Activated CD4-positive, alpha-beta T cell treated with anti-CD3 and anti-CD28 coated beads, Interleukin-2, amount 10 ng/mL, durations not matched to agents 7 days and 5 days (primary cell): ENCODE results near the gene CDH4. TPM values are rescaled to one million over a fixed set of nuclear protein-coding genes. Genes with fewer than 3 reads are reported as not detected.

Experiments
- CTCF ChIA-PET: fragments of 350-600 bp; sonication (Branson Sonifier 250); formaldehyde crosslinking; loops from one replicate; lab custom pipeline; 2021; ENCODE audit warnings: antibody characterized with exemption; lab: Charles Lee
- POLR2A ChIA-PET: fragments of 350-600 bp; sonication (Branson Sonifier 250); formaldehyde crosslinking; loops from one replicate; lab custom pipeline; 2021; ENCODE audit warnings: antibody characterized with exemption; lab: Charles Lee
- DNase-seq: peaks from one replicate; pipeline ENCODE4 v3.0.0-alpha.2; 2020
- H3K27ac Mint-ChIP-seq: one replicate; pipeline ENCODE4 v1.8.0; 2021; ENCODE audit warnings: mild to moderate bottlenecking, moderate library complexity, mixed read lengths
- H3K27me3 Mint-ChIP-seq: one replicate; pipeline ENCODE4 v1.8.0; 2021; ENCODE audit warnings: mixed read lengths
- H3K36me3 Mint-ChIP-seq: one replicate; pipeline ENCODE4 v1.8.0; 2021; ENCODE audit warnings: low read depth, mixed read lengths
- H3K4me1 Mint-ChIP-seq: one replicate; pipeline ENCODE4 v1.8.0; 2021; ENCODE audit warnings: mixed read lengths
- H3K4me3 Mint-ChIP-seq: one replicate; pipeline ENCODE4 v1.8.0; 2021; ENCODE audit warnings: mild to moderate bottlenecking, moderate library complexity, mixed read lengths
- H3K9me3 Mint-ChIP-seq: one replicate; pipeline ENCODE4 v1.8.0; 2021; ENCODE audit warnings: mixed read lengths
- total RNA-seq, 2 experiments: library from RNA; stranded (reverse); gene quantifications; one replicate each; pipeline ENCODE4 v1.2.3, GENCODE V29; 2021

CDH4 gene
- total RNA-seq, 2 experiments from 2014 or later, result not detected

- no peak for DNase-seq
- CTCF ChIA-PET, result no interaction called here
- H3K4me3 Mint-ChIP-seq, result no peak overlapping the region
- no peaks in the 10 kb centered on the region for H3K4me1 Mint-ChIP-seq
- H3K36me3 Mint-ChIP-seq, result no peaks in the 10 kb centered on the region
- H3K27ac Mint-ChIP-seq, result no peak overlapping the region
- H3K9me3 Mint-ChIP-seq, result no peaks in the 10 kb centered on the region
- POLR2A ChIA-PET, result no interaction called here
- H3K27me3 Mint-ChIP-seq, result no peaks in the 10 kb centered on the region
These were observed 81.5 kb downstream of the CDH4 start for GRCh38 chr20:61333484-61334108.

- Mint-ChIP-seq H3K27me3 (no peaks in the 10 kb centered on the region), H3K4me1 (no peaks in the 10 kb centered on the region), H3K27ac (no peak overlapping the region), H3K36me3 (no peaks in the 10 kb centered on the region), H3K9me3 (peaks cover 2% of the 10 kb centered on the region), H3K4me3 (no peak overlapping the region)
- DNase-seq, result no peak
- CTCF ChIA-PET, result no interaction called here
- POLR2A ChIA-PET, result no interaction called here
These were observed 88.1 kb downstream of the CDH4 start for GRCh38 chr20:61340157-61340556.

- H3K27me3 Mint-ChIP-seq, result no peaks in the 10 kb centered on the region
- H3K36me3 Mint-ChIP-seq, result no peaks in the 10 kb centered on the region
- no peak for DNase-seq
- ChIA-PET POLR2A (no interaction called here), CTCF (no interaction called here)
- peaks cover 5% of the 10 kb centered on the region for H3K9me3 Mint-ChIP-seq
- no peaks in the 10 kb centered on the region for H3K4me1 Mint-ChIP-seq
- no peak overlapping the region for H3K27ac Mint-ChIP-seq
- no peak overlapping the region for H3K4me3 Mint-ChIP-seq
These were observed 89.5 kb downstream of the CDH4 start for GRCh38 chr20:61341605-61342004.

GRCh38 chr20:61343934-61344333 is 91.9 kb downstream of the CDH4 start:
- CTCF ChIA-PET, result no interaction called here
- peaks cover 9% of the 10 kb centered on the region for H3K9me3 Mint-ChIP-seq

GRCh38 chr20:61345656-61346055 is 93.6 kb downstream of the CDH4 start:
- CTCF ChIA-PET, result no interaction called here

More at GRCh38 chr20:61343934-61344333, 91.9 kb downstream of the CDH4 start:
- H3K36me3 Mint-ChIP-seq, result no peaks in the 10 kb centered on the region
- no peak for DNase-seq
- no peak overlapping the region for H3K4me3 Mint-ChIP-seq
- no peaks in the 10 kb centered on the region for H3K4me1 Mint-ChIP-seq
- H3K27ac Mint-ChIP-seq, result no peak overlapping the region
- POLR2A ChIA-PET, result no interaction called here
- H3K27me3 Mint-ChIP-seq, result no peaks in the 10 kb centered on the region

GRCh38 chr20:61346996-61347395 is 94.9 kb downstream of the CDH4 start:
- Mint-ChIP-seq H3K4me3 (no peak overlapping the region), H3K27ac (no peak overlapping the region), H3K4me1 (no peaks in the 10 kb centered on the region), H3K36me3 (no peaks in the 10 kb centered on the region), H3K9me3 (peaks cover 9% of the 10 kb centered on the region), H3K27me3 (no peaks in the 10 kb centered on the region)
- ChIA-PET CTCF (no interaction called here), POLR2A (no interaction called here)
- DNase-seq, result no peak

More at GRCh38 chr20:61345656-61346055, 93.6 kb downstream of the CDH4 start:
- H3K4me1 Mint-ChIP-seq, result no peaks in the 10 kb centered on the region
- peaks cover 9% of the 10 kb centered on the region for H3K9me3 Mint-ChIP-seq
- no peaks in the 10 kb centered on the region for H3K36me3 Mint-ChIP-seq
- H3K27me3 Mint-ChIP-seq, result no peaks in the 10 kb centered on the region
- H3K27ac Mint-ChIP-seq, result no peak overlapping the region
- POLR2A ChIA-PET, result no interaction called here
- no peak for DNase-seq
- no peak overlapping the region for H3K4me3 Mint-ChIP-seq

GRCh38 chr20:61347443-61347842 is 95.4 kb downstream of the CDH4 start:
- H3K4me1 Mint-ChIP-seq, result no peaks in the 10 kb centered on the region
- no peak overlapping the region for H3K27ac Mint-ChIP-seq
- DNase-seq, result no peak
- ChIA-PET POLR2A (no interaction called here), CTCF (no interaction called here)
- no peaks in the 10 kb centered on the region for H3K36me3 Mint-ChIP-seq
- no peak overlapping the region for H3K4me3 Mint-ChIP-seq
- H3K27me3 Mint-ChIP-seq, result no peaks in the 10 kb centered on the region
- H3K9me3 Mint-ChIP-seq, result peaks cover 9% of the 10 kb centered on the region

GRCh38 chr20:61349447-61350165 is 97.5 kb downstream of the CDH4 start:
- ChIA-PET POLR2A (no interaction called here), CTCF (no interaction called here)
- peaks cover 9% of the 10 kb centered on the region for H3K9me3 Mint-ChIP-seq
- no peaks in the 10 kb centered on the region for H3K36me3 Mint-ChIP-seq
- no peak overlapping the region for H3K27ac Mint-ChIP-seq
- no peaks in the 10 kb centered on the region for H3K4me1 Mint-ChIP-seq
- H3K27me3 Mint-ChIP-seq, result no peaks in the 10 kb centered on the region
- no peak overlapping the region for H3K4me3 Mint-ChIP-seq
- no peak for DNase-seq

- ChIA-PET POLR2A (no interaction called here), CTCF (no interaction called here)
- H3K27me3 Mint-ChIP-seq, result no peaks in the 10 kb centered on the region
- H3K9me3 Mint-ChIP-seq, result peaks cover 6% of the 10 kb centered on the region
- no peaks in the 10 kb centered on the region for H3K4me1 Mint-ChIP-seq
- no peak overlapping the region for H3K4me3 Mint-ChIP-seq
- DNase-seq, result no peak
- no peak overlapping the region for H3K27ac Mint-ChIP-seq
- no peaks in the 10 kb centered on the region for H3K36me3 Mint-ChIP-seq
These were observed 98.6 kb downstream of the CDH4 start for GRCh38 chr20:61350500-61351250.

- Mint-ChIP-seq H3K4me1 (no peaks in the 10 kb centered on the region), H3K9me3 (peaks cover 3% of the 10 kb centered on the region), H3K27ac (no peak overlapping the region), H3K36me3 (no peaks in the 10 kb centered on the region), H3K4me3 (no peak overlapping the region), H3K27me3 (no peaks in the 10 kb centered on the region)
- DNase-seq, result no peak
- CTCF ChIA-PET, result no interaction called here
- POLR2A ChIA-PET, result no interaction called here
These were observed 100.5 kb downstream of the CDH4 start for GRCh38 chr20:61352346-61353260.

GRCh38 chr20:61353261-61354000 is 101.4 kb downstream of the CDH4 start:
- no peak overlapping the region for H3K27ac Mint-ChIP-seq
- H3K4me3 Mint-ChIP-seq, result no peak overlapping the region
- ChIA-PET POLR2A (no interaction called here), CTCF (no interaction called here)
- no peaks in the 10 kb centered on the region for H3K9me3 Mint-ChIP-seq
- H3K4me1 Mint-ChIP-seq, result no peaks in the 10 kb centered on the region
- DNase-seq, result no peak
- H3K27me3 Mint-ChIP-seq, result no peaks in the 10 kb centered on the region
- H3K36me3 Mint-ChIP-seq, result no peaks in the 10 kb centered on the region

GRCh38 chr20:61354001-61354390 is 101.9 kb downstream of the CDH4 start:
- ChIA-PET POLR2A (no interaction called here), CTCF (no interaction called here)
- no peak for DNase-seq
- Mint-ChIP-seq H3K27ac (no peak overlapping the region), H3K4me3 (no peak overlapping the region), H3K4me1 (no peaks in the 10 kb centered on the region), H3K36me3 (no peaks in the 10 kb centered on the region), H3K27me3 (no peaks in the 10 kb centered on the region), H3K9me3 (no peaks in the 10 kb centered on the region)
